ENCODE results near the gene EXOC4. TPM values are rescaled to one million over a fixed set of nuclear protein-coding genes. Genes with fewer than 3 reads are reported as not detected.

Gene EXOC4
- total and polyA plus RNA-seq, 2 of the 8 experiments (the other 6 are each of a cell fraction or from before 2014, with no cell fraction given), result 27.0 to 67.3 TPM

DNA sequence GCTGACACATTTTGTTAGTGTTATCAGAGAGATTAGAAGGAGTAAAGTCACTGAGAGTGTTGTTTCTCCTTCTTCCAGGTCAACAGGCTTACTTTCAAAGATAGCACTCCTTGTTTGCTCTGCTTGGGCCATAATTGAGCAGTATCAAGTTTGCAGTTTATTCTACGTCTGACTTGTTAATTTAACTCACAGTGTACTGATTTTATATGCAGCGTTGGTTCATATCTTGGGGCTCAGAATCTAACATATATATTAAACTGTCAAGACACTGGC is 430.2 kb downstream of the EXOC4 start:
- H4K5ac ChIP-seq (ENCODE audit: insufficient read length, low read depth, low read length), result no peak overlapping the region
- H3K36me3 ChIP-seq (ENCODE audit: control insufficient read depth in 2 of 4, insufficient read depth in 4 of 4, low read length in 3 of 4), result no peaks in the 10 kb centered on the region
- no peak overlapping the region for H3K4me3 ChIP-seq (ENCODE audit: extremely low read depth in 1 of 4, insufficient read depth in 2 of 4, low read depth in 3 of 4, low read length in 4 of 4)
- no peak overlapping the region for H3K18ac ChIP-seq (ENCODE audit: extremely low read depth, low read length)
- no peaks in the 10 kb centered on the region for H3K27me3 ChIP-seq (replicated peaks in 1 of 4; ENCODE audit: control insufficient read depth in 3 of 4, extremely low read depth in 1 of 4, insufficient read depth in 3 of 4, low read length in 3 of 4)
- no peaks in the 10 kb centered on the region for H3K79me1 ChIP-seq (ENCODE audit: low read depth, low read length)
- FAIRE-seq (no peak), DNase-seq (ENCODE audit: low read depth in 1 of 2, low spot score in 2 of 2) (no peak)
- CTCF ChIA-PET (ENCODE audit: partially characterized antibody), result no interaction called here
- H2BK12ac ChIP-seq (ENCODE audit: low read depth, low read length), result no peak overlapping the region
- H2BK15ac ChIP-seq (ENCODE audit: low read length), result no peak overlapping the region
- no peak overlapping the region for H2BK20ac ChIP-seq (ENCODE audit: low read length)
- no peaks in the 10 kb centered on the region for H3K79me2 ChIP-seq (ENCODE audit: control insufficient read depth in 1 of 2, insufficient read depth in 2 of 2, low read length in 2 of 2)
- peaks cover 0 to 8% (median 2%) of the 10 kb centered on the region in 4 experiments; a peak in 1 of 7 replicates for H3K4me1 ChIP-seq (replicated peaks in 1 of 4; ENCODE audit: control insufficient read depth in 3 of 4, insufficient read depth in 4 of 4, low read length in 3 of 4)
- 98% methylated on average over 2 of the region's 2 CpGs; no CpG with 5 or more reads in 1 of the 2 experiments for WGBS, 2 experiments (ENCODE audit: extremely low coverage in 1 of 2, insufficient coverage in 1 of 2, insufficient read length in 1 of 2, insufficient replicate concordance in 2 of 2, low coverage in 1 of 2, low lambda C conversion rate in 2 of 2, missing lambda C conversion rate in 1 of 2)
- H3K23ac ChIP-seq (ENCODE audit: insufficient read length), result no peak overlapping the region
- no peaks in the 10 kb centered on the region; the same call in 1 of the 2 replicates for H3K23me2 ChIP-seq (ENCODE audit: low read depth, low read length)
- H4K20me1 ChIP-seq (replicated peaks in 1 of 2; ENCODE audit: control insufficient read depth in 1 of 2, insufficient read depth in 2 of 2, low read length in 2 of 2), result no peaks in the 10 kb centered on the region
- H3K56ac ChIP-seq (replicated peaks; ENCODE audit: insufficient read length, low read depth, low read length), result no peak overlapping the region
- no peak overlapping the region for H3K4me2 ChIP-seq (ENCODE audit: insufficient read depth in 1 of 2, low read depth in 2 of 2, low read length in 2 of 2)
- no peaks in the 10 kb centered on the region for H3K9me3 ChIP-seq (ENCODE audit: insufficient read depth in 2 of 2, low read depth in 1 of 2, low read length in 1 of 2)
- H2AFZ ChIP-seq (ENCODE audit: low read length), result no peak overlapping the region
- H2AK5ac ChIP-seq (ENCODE audit: low read depth, low read length), result no peak overlapping the region
- POLR2A ChIA-PET (ENCODE audit: partially characterized antibody), result no interaction called here
- no peak overlapping the region for H3K9ac ChIP-seq (replicated peaks in 1 of 4; ENCODE audit: extremely low read depth in 1 of 4, low read depth in 3 of 4, low read length in 3 of 4)
- H3K14ac ChIP-seq (ENCODE audit: insufficient read length), result no peak overlapping the region
- H4K91ac ChIP-seq (replicated peaks; ENCODE audit: insufficient read length, low read length), result no peak overlapping the region
- H2BK120ac ChIP-seq (replicated peaks; ENCODE audit: low read depth, low read length), result no peak overlapping the region
- no peak overlapping the region for H3K27ac ChIP-seq (ENCODE audit: low read depth, low read length)
- no peak overlapping the region for H3K4ac ChIP-seq (replicated peaks; ENCODE audit: insufficient read length, low read depth, low read length)
- no peak overlapping the region for H2BK5ac ChIP-seq (ENCODE audit: low read depth, low read length)
- no peak overlapping the region for H4K8ac ChIP-seq (ENCODE audit: extremely low read depth, insufficient read depth, low read length)
- TF ChIP-seq CBX8 (IDR thresholded peaks at IDR 0.05; ENCODE audit: borderline replicate concordance, low read depth, low read length), result no peak
- TF ChIP-seq, protein P1, sequence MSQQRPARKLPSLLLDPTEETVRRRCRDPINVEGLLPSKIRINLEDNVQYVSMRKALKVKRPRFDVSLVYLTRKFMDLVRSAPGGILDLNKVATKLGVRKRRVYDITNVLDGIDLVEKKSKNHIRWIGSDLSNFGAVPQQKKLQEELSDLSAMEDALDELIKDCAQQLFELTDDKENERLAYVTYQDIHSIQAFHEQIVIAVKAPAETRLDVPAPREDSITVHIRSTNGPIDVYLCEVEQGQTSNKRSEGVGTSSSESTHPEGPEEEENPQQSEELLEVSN (IDR thresholded peaks at IDR 0.05), result no peak
- no peak for TF ChIP-seq MAFK (IDR thresholded peaks at IDR 0.05; ENCODE audit: low read depth, low read length)
